B cell (primary cell): ENCODE measurements around the gene PSMD1. TPM values are rescaled to one million over a fixed set of nuclear protein-coding genes. Genes with fewer than 3 reads are reported as not detected.

Source experiments
- ATAC-seq: fragments of 200-7000 bp; cut with Tn5 transposase; one replicate; pipeline ENCODE4 v1.10.0; 2021; ENCODE audit warnings: low read depth, mild to moderate bottlenecking, moderate number of reproducible peaks, moderate library complexity
- CTCF ChIA-PET: fragments of 350-600 bp; sonication (Branson Sonifier 250); formaldehyde crosslinking; loops from one replicate; lab custom pipeline; 2021; ENCODE audit warnings: antibody characterized with exemption, inconsistent platforms; lab: Charles Lee
- POLR2A ChIA-PET: fragments of 350-600 bp; sonication (Branson Sonifier 250); formaldehyde crosslinking; loops from one replicate; lab custom pipeline; 2021; ENCODE audit warnings: antibody characterized with exemption; lab: Charles Lee
- DNase-seq: peaks from one replicate; pipeline ENCODE4 v3.0.0; 2013
- H2AFZ ChIP-seq: 2 replicates; pipeline ENCODE4 v1.6.1; 2012; ENCODE audit warnings: mild to moderate bottlenecking, low read depth, low read length; ENCODE audit not compliant: insufficient read depth, poor library complexity, severe bottlenecking
- H3K27ac ChIP-seq, 2 donors: 1 replicate in 1 of 2; 2 replicates in 1 of 2; pipeline ENCODE4 v1.5.1; 2012 to 2013; ENCODE audit warnings: low read length in 2 of 2, mild to moderate bottlenecking in 2 of 2, moderate library complexity in 1 of 2
- H3K27me3 ChIP-seq, 4 experiments: fragments of 200-600 bp in 1 of 4; sonication (generic) in 1 of 4; replicated peaks in 1 of 4; 1 replicate in 2 of 4; 2 replicates in 2 of 4; pipeline versions ENCODE4 v1.6.1 to v1.7.0; 2013 to 2016; ENCODE audit warnings: low read length in 3 of 4, mild to moderate bottlenecking in 2 of 4, mixed read lengths in 1 of 4, moderate library complexity in 1 of 4; ENCODE audit not compliant: insufficient read depth in 4 of 4, control insufficient read depth in 3 of 4; ENCODE audit errors: control extremely low read depth in 1 of 4
- H3K36me3 ChIP-seq, 2 experiments: replicated peaks in 1 of 2; 1 replicate in 1 of 2; 2 replicates in 1 of 2; pipeline versions ENCODE4 v1.6.1 to v1.7.1; 2013; ENCODE audit warnings: low read length in 1 of 2; ENCODE audit not compliant: insufficient read depth in 2 of 2, control insufficient read depth in 1 of 2; ENCODE audit errors: control extremely low read depth in 1 of 2, extremely low read depth in 1 of 2
- H3K4me1 ChIP-seq, 2 donors: fragments of 200-600 bp in 1 of 2; sonication (generic) in 1 of 2; 1 replicate in 1 of 2; 2 replicates in 1 of 2; pipeline versions ENCODE4 v1.5.1 to v1.6.1; 2013 to 2017; ENCODE audit warnings: low read length in 2 of 2; ENCODE audit not compliant: control insufficient read depth in 2 of 2, insufficient read depth in 2 of 2
- H3K4me2 ChIP-seq: replicated peaks from 2 replicates; pipeline ENCODE3; 2012; ENCODE audit warnings: mild to moderate bottlenecking, low read depth, low read length; ENCODE audit not compliant: poor library complexity, severe bottlenecking
- H3K4me3 ChIP-seq, 5 experiments: fragments of 200-600 bp in 1 of 5; sonication (generic) in 1 of 5; 1 replicate in 3 of 5; 2 replicates in 2 of 5; pipeline versions ENCODE4 v1.5.1 to v1.7.0; 2011 to 2016; ENCODE audit warnings: low read length in 4 of 5, mild to moderate bottlenecking in 4 of 5, low read depth in 2 of 5, control low read depth in 1 of 5, moderate library complexity in 1 of 5; ENCODE audit not compliant: insufficient read depth in 1 of 5; ENCODE audit errors: control extremely low read depth in 1 of 5, extremely low read depth in 1 of 5
- H3K79me2 ChIP-seq: fragments of 200-600 bp; sonication (generic); one replicate; pipeline ENCODE4 v1.6.0; 2016; ENCODE audit warnings: low read length; ENCODE audit not compliant: control insufficient read depth, insufficient read depth
- H3K9ac ChIP-seq: fragments of 200-600 bp; sonication (generic); 2 replicates; pipeline ENCODE4 v1.6.1; 2017; ENCODE audit warnings: mild to moderate bottlenecking, low read length, moderate library complexity
- H3K9me3 ChIP-seq, 3 donors: one replicate each; pipeline versions ENCODE4 v1.6.1 to v1.7.1; 2013; ENCODE audit warnings: low read length in 2 of 3; ENCODE audit not compliant: control insufficient read depth in 2 of 3, insufficient read depth in 1 of 3; ENCODE audit errors: control extremely low read depth in 1 of 3
- H4K20me1 ChIP-seq: 2 replicates; pipeline ENCODE4 v1.6.0; 2012; ENCODE audit warnings: mild to moderate bottlenecking, low read length; ENCODE audit not compliant: insufficient read depth, control insufficient read depth, poor library complexity, severe bottlenecking
- H3K27ac Mint-ChIP-seq: one replicate; pipeline ENCODE4 v1.8.0; 2021; ENCODE audit warnings: mixed read lengths
- H3K27me3 Mint-ChIP-seq: one replicate; pipeline ENCODE4 v1.8.0; 2021; ENCODE audit warnings: mixed read lengths
- H3K4me1 Mint-ChIP-seq: one replicate; pipeline ENCODE4 v1.8.0; 2021; ENCODE audit warnings: mixed read lengths
- H3K4me3 Mint-ChIP-seq: one replicate; pipeline ENCODE4 v1.8.0; 2021; ENCODE audit warnings: mixed read lengths
- H3K9me3 Mint-ChIP-seq: one replicate; pipeline ENCODE4 v1.8.0; 2022; ENCODE audit warnings: mixed read lengths; ENCODE audit not compliant: insufficient read depth
- CTCF ChIP-seq: fragments of 200-600 bp; IDR thresholded peaks from one replicate; pipeline ENCODE4 v1.8.0; 2022; ENCODE audit warnings: antibody characterized with exemption, mild to moderate bottlenecking
- EZH2 ChIP-seq: IDR thresholded peaks from 2 replicates; pipeline ENCODE4 v1.6.1; 2012; ENCODE audit warnings: borderline replicate concordance, low read depth, mild to moderate bottlenecking, moderate library complexity, low read length; ENCODE audit not compliant: insufficient read depth, poor library complexity, severe bottlenecking
- whole genome bisulfite sequencing: methylation state at CpG from one replicate; pipeline ENCODE4 v1.1.5; 2013; ENCODE audit warnings: missing lambda C conversion rate; ENCODE audit not compliant: insufficient coverage; 5-methylcytosine and 5-hydroxymethylcytosine counted together
- intact Hi-C: fragments of 100-400 bp; cut with micrococcal nuclease; formaldehyde crosslinking; loops from one replicate; pipeline ENCODE4 v1.10.0; 2022
- polyA plus RNA-seq: library from polyadenylated mRNA; depleted of rRNA; stranded (reverse); fragments of >200 nt; gene quantifications from 2 replicates; pipeline ENCODE4 v1.2.3, GENCODE V29; 2012
- total RNA-seq, 2 donors: library from RNA; stranded (reverse); fragments of 120-200 nt in 1 of 2; gene quantifications; 1 replicate in 1 of 2; 2 replicates in 1 of 2; pipeline versions ENCODE4 v1.2.3 to v1.2.4, GENCODE V29; 2013 to 2022

The PSMD1 gene
- total and polyA plus RNA-seq, 2 donors (not counting 1 experiment from before 2014, with no cell fraction given), result 21.5 to 48.2 TPM

- no peaks in the 10 kb centered on the region for H3K27me3 Mint-ChIP-seq
- peaks cover 3% of the 10 kb centered on the region for H3K4me1 Mint-ChIP-seq
- H3K9me3 Mint-ChIP-seq, result no peaks in the 10 kb centered on the region
- Histone ChIP-seq H3K36me3 (no peaks in the 10 kb centered on the region), H3K9ac (no peak overlapping the region), H3K27me3 (no peaks in the 10 kb centered on the region), H3K4me3 (no peak overlapping the region), H3K27ac (no peak overlapping the region), H3K9me3 (no peaks in the 10 kb centered on the region), H3K79me2 (no peaks in the 10 kb centered on the region), H3K4me1 (no peaks in the 10 kb centered on the region), H3K4me2 (no peak overlapping the region), H2AFZ (no peak overlapping the region), H4K20me1 (no peaks in the 10 kb centered on the region)
- DNase-seq (no peak), ATAC-seq (no peak)
- ChIA-PET CTCF (interaction anchor here (0.8 to 2.1 kb wide), 2 partner anchors 19 to 21 kb away, joined by 3 to 10 read pairs; no protein-coding TSS in a partner anchor), POLR2A (no interaction called here)
- WGBS, result 100% methylated on average over 3 of the region's 4 CpGs
- intact Hi-C loops, result no loop called here
- no peak overlapping the region for H3K27ac Mint-ChIP-seq
- H3K4me3 Mint-ChIP-seq, result no peak overlapping the region
- TF ChIP-seq CTCF (no peak), EZH2 (no peak)
Observed at GRCh38 chr2:231123362-231123898, 66.8 kb downstream of the PSMD1 start.

- intact Hi-C loops, result no loop called here
- Histone ChIP-seq H4K20me1 (no peaks in the 10 kb centered on the region), H3K4me3 (no peak within 1 kb of the TSS), H3K79me2 (no peaks in the 10 kb centered on the region), H2AFZ (no peak within 1 kb of the TSS), H3K27ac (no peak within 1 kb of the TSS), H3K36me3 (no peaks in the 10 kb centered on the region), H3K9me3 (no peaks in the 10 kb centered on the region), H3K9ac (no peak within 1 kb of the TSS), H3K4me1 (no peaks in the 10 kb centered on the region), H3K4me2 (no peak within 1 kb of the TSS), H3K27me3 (no peaks in the 10 kb centered on the region)
- H3K4me3 Mint-ChIP-seq, result no peak within 1 kb of the TSS
- no peak for ATAC-seq
- ChIA-PET CTCF (interaction anchor here (1.5 kb wide), 1 partner anchor 21 kb away, joined by 3 read pairs; no protein-coding TSS in a partner anchor), POLR2A (no interaction called here)
- DNase-seq, result no peak
- H3K9me3 Mint-ChIP-seq, result no peaks in the 10 kb centered on the region
- no peaks in the 10 kb centered on the region for H3K27me3 Mint-ChIP-seq
- WGBS, result no CpG with 5 or more reads among the region's 5 CpGs
- TF ChIP-seq EZH2, result no peak
- no peak for TF ChIP-seq CTCF
- peaks cover 3% of the 10 kb centered on the region for H3K4me1 Mint-ChIP-seq
- no peak within 1 kb of the TSS for H3K27ac Mint-ChIP-seq
Observed at GRCh38 chr2:231124838-231125568, 68.3 kb downstream of the PSMD1 start, which contains the start of gene HTR2B. Gene HTR2B, minus strand, starts transcription at chr2:231125042. Its CDS starts 1,278 bp downstream, at chr2:231123764.
